Thoracic aorta (tissue), 2 donors: ENCODE measurements around the gene CACNA2D3. TPM values are rescaled to one million over a fixed set of nuclear protein-coding genes. Genes with fewer than 3 reads are reported as not detected.

Experiments
- ATAC-seq: fragments of 150-250 bp; one replicate; pipeline ENCODE4 v1.8.0; 2017; ENCODE audit warnings: low read depth; ENCODE audit not compliant: insufficient number of reproducible peaks, low FRiP score
- DNase-seq: peaks from one replicate; pipeline ENCODE4 v3.0.0-alpha.2; 2020; ENCODE audit warnings: low spot score
- H3K27ac ChIP-seq, 2 donors: fragments of 200-600 bp; sonication (generic); 1 replicate in 1 of 2; 2 replicates in 1 of 2; pipeline ENCODE4 v1.5.1; 2016; ENCODE audit warnings: mild to moderate bottlenecking in 2 of 2, moderate library complexity in 2 of 2
- H3K27me3 ChIP-seq: fragments of 200-600 bp; sonication (generic); replicated peaks from 2 replicates; pipeline ENCODE4 v1.6.0; 2016; ENCODE audit warnings: mild to moderate bottlenecking; ENCODE audit not compliant: insufficient read depth
- H3K36me3 ChIP-seq: fragments of 200-600 bp; sonication (generic); one replicate; pipeline ENCODE4 v1.5.1; 2016
- H3K4me1 ChIP-seq, 2 donors: fragments of 200-600 bp; sonication (generic); 1 replicate in 1 of 2; 2 replicates in 1 of 2; pipeline versions ENCODE4 v1.5.1 to v1.6.0; 2016; ENCODE audit warnings: low read depth in 2 of 2, mild to moderate bottlenecking in 1 of 2; ENCODE audit not compliant: control insufficient read depth in 1 of 2
- H3K4me3 ChIP-seq: fragments of 200-600 bp; sonication (generic); 2 replicates; pipeline ENCODE4 v1.5.1; 2016; ENCODE audit warnings: mild to moderate bottlenecking
- H3K9me3 ChIP-seq: fragments of 200-600 bp; sonication (generic); 2 replicates; pipeline ENCODE4 v1.5.1; 2016
- total RNA-seq, 2 donors: library from RNA; depleted of rRNA; stranded (reverse); fragments of >200 nt; gene quantifications; one replicate each; pipeline versions ENCODE4 v1.1.0 to v1.2.3, GENCODE V29; 2016
- TF ChIP-seq, protein P1 (sequence below): fragments of 200-600 bp; sonication (generic); IDR thresholded peaks from one replicate; pipeline ENCODE4 v1.5.1; 2019; ENCODE audit warnings: antibody characterized with exemption

CACNA2D3 gene
- total RNA-seq, 2 donors from 2014 or later, result 3.2 to 4.0 TPM

DNA sequence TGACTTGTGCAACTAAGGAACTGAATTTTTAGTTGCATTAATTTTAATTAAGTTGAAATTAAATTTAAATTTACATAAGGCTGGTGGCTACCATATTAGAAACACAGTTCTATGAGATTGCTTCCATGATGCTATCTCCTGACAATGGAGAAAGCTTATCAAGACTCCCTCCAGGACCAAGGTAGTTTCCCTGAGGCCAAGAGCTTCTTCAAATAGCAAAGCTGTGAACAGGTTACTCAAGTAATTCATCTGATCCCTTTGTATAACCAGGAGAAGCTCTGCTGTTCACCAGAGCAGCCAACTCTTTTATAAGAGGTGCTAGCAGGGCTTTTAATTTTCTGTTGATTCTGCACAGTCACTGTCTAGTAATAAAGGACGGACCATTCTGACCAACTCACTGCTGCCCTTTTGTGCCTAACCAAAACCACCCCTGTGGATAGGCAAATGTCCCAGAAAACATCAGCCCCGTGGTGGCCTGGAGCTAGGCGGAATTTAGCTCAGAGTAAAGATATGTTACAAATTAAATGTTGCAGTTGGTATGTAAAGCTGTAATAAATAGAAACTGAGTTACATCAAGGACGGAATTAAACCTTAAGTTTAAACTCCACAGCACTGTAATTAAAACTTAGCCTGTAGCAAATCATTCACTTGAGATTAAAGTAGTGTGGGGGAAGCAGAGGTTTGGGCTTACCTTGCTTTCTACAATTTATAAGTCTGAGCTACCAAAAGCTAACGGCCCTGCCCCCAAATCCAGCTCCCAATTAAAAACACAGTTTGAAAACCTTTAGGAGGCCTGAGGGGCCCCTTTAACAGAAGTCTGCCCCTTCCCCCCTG, 861.1 kb downstream of the CACNA2D3 start:
- no peak overlapping the region for H3K27ac ChIP-seq
- no peaks in the 10 kb centered on the region for H3K9me3 ChIP-seq
- TF ChIP-seq, protein P1, sequence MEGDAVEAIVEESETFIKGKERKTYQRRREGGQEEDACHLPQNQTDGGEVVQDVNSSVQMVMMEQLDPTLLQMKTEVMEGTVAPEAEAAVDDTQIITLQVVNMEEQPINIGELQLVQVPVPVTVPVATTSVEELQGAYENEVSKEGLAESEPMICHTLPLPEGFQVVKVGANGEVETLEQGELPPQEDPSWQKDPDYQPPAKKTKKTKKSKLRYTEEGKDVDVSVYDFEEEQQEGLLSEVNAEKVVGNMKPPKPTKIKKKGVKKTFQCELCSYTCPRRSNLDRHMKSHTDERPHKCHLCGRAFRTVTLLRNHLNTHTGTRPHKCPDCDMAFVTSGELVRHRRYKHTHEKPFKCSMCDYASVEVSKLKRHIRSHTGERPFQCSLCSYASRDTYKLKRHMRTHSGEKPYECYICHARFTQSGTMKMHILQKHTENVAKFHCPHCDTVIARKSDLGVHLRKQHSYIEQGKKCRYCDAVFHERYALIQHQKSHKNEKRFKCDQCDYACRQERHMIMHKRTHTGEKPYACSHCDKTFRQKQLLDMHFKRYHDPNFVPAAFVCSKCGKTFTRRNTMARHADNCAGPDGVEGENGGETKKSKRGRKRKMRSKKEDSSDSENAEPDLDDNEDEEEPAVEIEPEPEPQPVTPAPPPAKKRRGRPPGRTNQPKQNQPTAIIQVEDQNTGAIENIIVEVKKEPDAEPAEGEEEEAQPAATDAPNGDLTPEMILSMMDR, result no peak
- ATAC-seq (no peak), DNase-seq (no peak)
- H3K4me3 ChIP-seq, result no peak overlapping the region
- no peaks in the 10 kb centered on the region for H3K4me1 ChIP-seq
- H3K27me3 ChIP-seq, result no peaks in the 10 kb centered on the region
- H3K36me3 ChIP-seq, result no peaks in the 10 kb centered on the region

DNA sequence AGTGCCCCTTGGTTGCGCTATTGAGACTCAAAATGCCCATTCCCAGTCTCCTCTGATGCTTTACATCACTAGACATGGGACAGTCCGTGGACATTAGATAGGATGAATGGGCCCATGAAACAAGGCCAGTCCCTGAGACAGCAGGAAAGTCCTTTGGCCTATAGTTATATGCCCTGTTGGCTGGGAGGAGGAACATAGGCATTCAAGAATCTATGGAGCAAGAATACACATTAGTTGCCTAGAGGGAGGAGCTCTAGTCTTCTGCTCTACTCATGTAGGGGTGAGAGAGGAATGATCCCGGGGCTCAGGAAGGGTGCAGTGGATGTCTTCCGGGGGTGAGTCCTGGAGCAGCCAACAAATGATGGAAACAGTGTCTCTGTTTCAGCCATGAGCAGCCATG, 863.5 kb downstream of the CACNA2D3 start:
- no peaks in the 10 kb centered on the region for H3K9me3 ChIP-seq
- H3K36me3 ChIP-seq, result no peaks in the 10 kb centered on the region
- H3K27ac ChIP-seq, result no peak overlapping the region
- ATAC-seq, result no peak
- H3K27me3 ChIP-seq, result no peaks in the 10 kb centered on the region
- DNase-seq, result no peak
- no peak overlapping the region for H3K4me3 ChIP-seq
- TF ChIP-seq, protein P1, result no peak
- H3K4me1 ChIP-seq, result no peaks in the 10 kb centered on the region

DNA sequence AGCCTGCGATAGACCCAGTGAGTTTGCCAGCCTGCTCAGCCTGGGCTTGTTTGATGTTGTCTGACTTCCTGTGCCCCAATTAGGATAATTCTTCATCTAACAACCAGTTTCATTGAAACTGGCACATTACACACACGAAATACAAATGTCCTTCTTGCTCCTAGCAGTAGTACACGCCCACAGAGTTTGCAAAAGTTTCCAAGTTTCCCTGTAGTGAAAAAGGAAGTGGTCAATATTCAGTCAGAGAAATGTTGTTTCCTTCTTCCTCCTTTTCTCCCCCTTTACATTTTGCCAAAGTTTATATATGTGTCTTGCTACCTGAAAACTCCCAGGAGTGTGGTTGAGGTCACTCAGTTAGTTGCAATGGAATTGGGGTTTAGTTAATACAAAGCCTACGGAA, 863.9 kb downstream of the CACNA2D3 start:
- no peaks in the 10 kb centered on the region for H3K9me3 ChIP-seq

DNA sequence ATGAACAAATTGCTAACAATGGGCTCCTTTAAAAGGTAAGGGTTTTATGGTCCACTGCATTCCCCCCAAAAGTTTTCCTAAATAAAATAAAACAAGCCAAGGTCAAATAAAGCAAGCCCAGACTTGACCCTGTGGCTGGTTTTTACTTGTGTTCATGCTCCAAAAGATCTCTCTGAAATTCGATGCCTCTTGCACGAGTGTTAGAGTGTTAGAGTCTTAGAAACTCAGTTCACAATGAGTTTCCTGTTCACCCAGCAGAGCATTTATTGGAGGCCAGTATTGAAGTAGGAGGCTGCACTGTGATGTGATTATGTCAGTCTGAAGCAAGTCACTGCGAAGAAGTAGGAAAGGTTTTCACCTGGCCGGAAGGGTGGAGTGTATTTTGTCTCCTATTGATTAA, 865.4 kb downstream of the CACNA2D3 start:
- no peaks in the 10 kb centered on the region for H3K4me1 ChIP-seq
- no peaks in the 10 kb centered on the region for H3K9me3 ChIP-seq
- no peak overlapping the region for H3K4me3 ChIP-seq
- H3K36me3 ChIP-seq, result no peaks in the 10 kb centered on the region
- DNase-seq (no peak), ATAC-seq (no peak)
- TF ChIP-seq, protein P1, result no peak
- no peaks in the 10 kb centered on the region for H3K27me3 ChIP-seq
- H3K27ac ChIP-seq, result no peak overlapping the region

More for the DNA sequence above, 863.9 kb downstream of the CACNA2D3 start:
- TF ChIP-seq, protein P1, result no peak
- no peak overlapping the region for H3K27ac ChIP-seq
- H3K27me3 ChIP-seq, result no peaks in the 10 kb centered on the region
- no peak overlapping the region for H3K4me3 ChIP-seq
- no peaks in the 10 kb centered on the region for H3K36me3 ChIP-seq
- no peak for ATAC-seq
- no peaks in the 10 kb centered on the region for H3K4me1 ChIP-seq
- DNase-seq, result no peak

DNA sequence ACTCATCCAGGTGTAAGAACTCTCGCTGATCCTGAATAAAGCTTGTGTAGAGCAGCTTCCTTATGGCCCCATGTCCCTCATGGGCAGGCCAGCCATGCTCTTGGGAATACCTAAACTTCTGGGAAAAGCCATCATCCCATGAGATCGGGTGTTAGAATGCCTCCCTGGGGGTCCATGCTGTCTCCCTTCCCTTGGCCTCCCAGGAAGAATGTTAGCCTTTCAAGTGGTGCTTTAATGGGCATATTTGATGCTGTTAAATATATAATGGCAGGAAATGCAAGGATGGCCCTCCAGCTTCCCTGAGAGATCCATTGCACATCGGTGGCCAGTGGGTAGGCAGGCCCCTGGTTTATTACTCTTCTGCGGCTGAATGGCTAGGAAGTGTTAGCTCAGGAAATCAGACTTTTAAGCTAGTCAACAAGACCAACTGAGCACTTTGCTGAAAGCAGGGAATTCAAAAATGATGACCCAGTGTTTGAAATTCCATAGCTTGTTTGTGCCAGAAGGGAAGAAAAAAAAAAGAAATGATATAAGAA, 866.0 kb downstream of the CACNA2D3 start:
- no peaks in the 10 kb centered on the region for H3K4me1 ChIP-seq
- ATAC-seq, result no peak
- no peak overlapping the region for H3K4me3 ChIP-seq
- DNase-seq, result no peak
- H3K9me3 ChIP-seq, result no peaks in the 10 kb centered on the region
- TF ChIP-seq, protein P1, result no peak
- H3K27ac ChIP-seq, result no peak overlapping the region
- no peaks in the 10 kb centered on the region for H3K27me3 ChIP-seq
- H3K36me3 ChIP-seq, result no peaks in the 10 kb centered on the region
